Activated B cell treated with CpG ODN at 0.5 μM for 24 hours (primary cell): ENCODE measurements around the gene OR2C3. TPM values are rescaled to one million over a fixed set of nuclear protein-coding genes. Genes with fewer than 3 reads are reported as not detected.

ENCODE experiments used
- ATAC-seq: fragments of 200-7000 bp; cut with Tn5 transposase; one replicate; pipeline ENCODE4 v1.10.0; 2021; ENCODE audit warnings: low read depth, mild to moderate bottlenecking, moderate library complexity
- CTCF ChIA-PET: fragments of 350-600 bp; sonication (Branson Sonifier 250); formaldehyde crosslinking; loops from one replicate; lab custom pipeline; 2021; ENCODE audit warnings: antibody characterized with exemption; lab: Charles Lee
- POLR2A ChIA-PET: fragments of 350-600 bp; sonication (Branson Sonifier 250); formaldehyde crosslinking; loops from one replicate; lab custom pipeline; 2021; ENCODE audit warnings: antibody characterized with exemption; lab: Charles Lee
- DNase-seq: peaks from one replicate; pipeline ENCODE4 v3.0.0; 2022
- H3K27ac Mint-ChIP-seq: one replicate; pipeline ENCODE4 v1.8.0; 2020; ENCODE audit warnings: mixed read lengths
- H3K27me3 Mint-ChIP-seq: one replicate; pipeline ENCODE4 v1.8.0; 2021; ENCODE audit warnings: mixed read lengths
- H3K36me3 Mint-ChIP-seq: one replicate; pipeline ENCODE4 v1.8.0; 2021; ENCODE audit warnings: low read depth, mixed read lengths
- H3K4me1 Mint-ChIP-seq: one replicate; pipeline ENCODE4 v1.8.0; 2021; ENCODE audit warnings: mixed read lengths
- H3K4me3 Mint-ChIP-seq: one replicate; pipeline ENCODE4 v1.8.0; 2020; ENCODE audit warnings: mild to moderate bottlenecking, mixed read lengths
- H3K9me3 Mint-ChIP-seq: one replicate; pipeline ENCODE4 v1.8.0; 2020; ENCODE audit warnings: mixed read lengths
- intact Hi-C: fragments of 100-400 bp; cut with micrococcal nuclease; formaldehyde crosslinking; loops from one replicate; pipeline ENCODE4 v1.15.1; 2024
- total RNA-seq: library from RNA; stranded (reverse); gene quantifications from 2 replicates; pipeline ENCODE4 v1.2.3, GENCODE V29; 2022
- TF ChIP-seq, protein P1 (sequence below): fragments of 200-600 bp; IDR thresholded peaks from one replicate; pipeline ENCODE4 v1.8.0; 2022; ENCODE audit warnings: antibody characterized with exemption, mild to moderate bottlenecking

The OR2C3 gene
- total RNA-seq, 1 donor from 2014 or later: not detected

DNA sequence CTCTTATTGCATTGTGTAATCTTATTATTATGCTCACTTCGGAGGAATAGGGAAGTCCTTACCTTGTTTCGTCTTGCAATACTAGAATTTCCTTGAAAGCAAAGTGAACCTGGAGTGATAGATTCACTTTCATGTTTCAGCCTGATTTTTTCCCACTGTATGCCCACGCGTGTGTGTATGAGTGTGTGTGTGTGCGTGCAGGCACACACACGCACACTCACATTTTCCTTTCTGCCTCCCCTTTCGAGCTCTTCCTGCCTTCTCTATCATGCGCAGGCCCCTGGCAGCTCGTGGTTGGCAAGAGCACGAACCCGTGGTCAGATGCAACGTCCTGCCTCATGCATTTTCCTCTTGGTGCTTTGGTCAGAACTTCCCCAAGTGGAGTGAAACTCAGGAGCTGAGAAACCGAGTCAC lies 12.5 kb upstream of the OR2C3 start, which contains the start of gene GCSAML:
TSS of gene GCSAML (plus strand) at position 366 of the 414 bp plus-strand sequence. CDS start 58 bp downstream, outside the sequence.
- DNase-seq (no peak), ATAC-seq (no peak)
- no peaks in the 10 kb centered on the region for H3K9me3 Mint-ChIP-seq
- peaks cover 7% of the 10 kb centered on the region for H3K4me1 Mint-ChIP-seq
- H3K36me3 Mint-ChIP-seq: no peaks in the 10 kb centered on the region
- intact Hi-C loops: no loop called here
- ChIA-PET CTCF (no interaction called here), POLR2A (no interaction called here)
- H3K27ac Mint-ChIP-seq: no peak within 1 kb of the TSS
- H3K27me3 Mint-ChIP-seq: peaks cover 21% of the 10 kb centered on the region
- H3K4me3 Mint-ChIP-seq: no peak within 1 kb of the TSS
- TF ChIP-seq, protein P1, sequence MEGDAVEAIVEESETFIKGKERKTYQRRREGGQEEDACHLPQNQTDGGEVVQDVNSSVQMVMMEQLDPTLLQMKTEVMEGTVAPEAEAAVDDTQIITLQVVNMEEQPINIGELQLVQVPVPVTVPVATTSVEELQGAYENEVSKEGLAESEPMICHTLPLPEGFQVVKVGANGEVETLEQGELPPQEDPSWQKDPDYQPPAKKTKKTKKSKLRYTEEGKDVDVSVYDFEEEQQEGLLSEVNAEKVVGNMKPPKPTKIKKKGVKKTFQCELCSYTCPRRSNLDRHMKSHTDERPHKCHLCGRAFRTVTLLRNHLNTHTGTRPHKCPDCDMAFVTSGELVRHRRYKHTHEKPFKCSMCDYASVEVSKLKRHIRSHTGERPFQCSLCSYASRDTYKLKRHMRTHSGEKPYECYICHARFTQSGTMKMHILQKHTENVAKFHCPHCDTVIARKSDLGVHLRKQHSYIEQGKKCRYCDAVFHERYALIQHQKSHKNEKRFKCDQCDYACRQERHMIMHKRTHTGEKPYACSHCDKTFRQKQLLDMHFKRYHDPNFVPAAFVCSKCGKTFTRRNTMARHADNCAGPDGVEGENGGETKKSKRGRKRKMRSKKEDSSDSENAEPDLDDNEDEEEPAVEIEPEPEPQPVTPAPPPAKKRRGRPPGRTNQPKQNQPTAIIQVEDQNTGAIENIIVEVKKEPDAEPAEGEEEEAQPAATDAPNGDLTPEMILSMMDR: no peak

DNA sequence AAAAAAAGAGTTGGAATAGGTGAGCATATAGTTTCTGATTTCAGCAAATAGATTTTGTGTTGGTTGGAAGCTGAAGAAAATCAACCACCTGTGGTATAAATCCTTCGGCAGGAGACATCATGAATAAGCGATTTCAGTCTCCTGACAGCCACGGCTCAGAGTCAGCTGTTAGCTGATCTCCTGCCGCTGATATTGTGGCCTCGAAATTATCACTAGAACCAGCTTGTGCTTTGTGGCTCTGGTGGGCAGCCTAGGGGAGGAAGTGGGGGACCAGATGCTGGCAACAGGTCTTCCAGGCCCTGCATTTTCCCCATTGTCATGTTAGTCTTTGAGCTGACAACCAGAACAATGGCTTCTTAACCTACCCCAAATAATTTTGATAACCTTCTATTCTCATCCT lies 11.9 kb upstream of the OR2C3 start:
- Mint-ChIP-seq H3K27ac (no peak overlapping the region), H3K4me1 (peaks cover 7% of the 10 kb centered on the region), H3K27me3 (peaks cover 21% of the 10 kb centered on the region), H3K36me3 (no peaks in the 10 kb centered on the region), H3K4me3 (no peak overlapping the region), H3K9me3 (no peaks in the 10 kb centered on the region)
- DNase-seq: no peak
- CTCF ChIA-PET: no interaction called here
- POLR2A ChIA-PET: no interaction called here
- intact Hi-C loops: no loop called here
- TF ChIP-seq, protein P1: no peak
- no peak for ATAC-seq

DNA sequence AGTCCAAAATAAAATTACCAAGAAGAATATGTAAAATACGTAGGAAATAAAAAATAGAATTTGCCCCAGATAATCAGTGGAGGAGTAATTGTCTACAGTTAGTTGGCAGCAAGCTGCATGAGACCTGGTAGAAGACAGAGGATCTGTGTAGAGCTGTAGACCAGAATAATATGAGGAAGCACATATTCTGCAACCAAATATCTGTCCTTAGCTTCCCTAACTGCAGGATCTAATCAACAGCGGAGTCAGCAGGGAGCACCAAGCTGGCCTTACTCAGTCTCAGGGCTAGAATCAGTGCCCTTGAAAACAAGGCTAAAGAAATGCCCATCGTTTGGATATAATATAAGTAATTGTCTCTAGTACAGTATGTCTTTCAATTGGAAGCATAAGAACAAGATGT lies 6.6 kb upstream of the OR2C3 start:
- no peak overlapping the region for H3K27ac Mint-ChIP-seq
- H3K4me3 Mint-ChIP-seq: no peak overlapping the region
- CTCF ChIA-PET: no interaction called here
- DNase-seq (no peak), ATAC-seq (no peak)
- no peaks in the 10 kb centered on the region for H3K36me3 Mint-ChIP-seq
- POLR2A ChIA-PET: no interaction called here
- H3K9me3 Mint-ChIP-seq: no peaks in the 10 kb centered on the region
- TF ChIP-seq, protein P1: no peak
- H3K27me3 Mint-ChIP-seq: peaks cover 20% of the 10 kb centered on the region
- peaks cover 4% of the 10 kb centered on the region for H3K4me1 Mint-ChIP-seq
- intact Hi-C loops: no loop called here

DNA sequence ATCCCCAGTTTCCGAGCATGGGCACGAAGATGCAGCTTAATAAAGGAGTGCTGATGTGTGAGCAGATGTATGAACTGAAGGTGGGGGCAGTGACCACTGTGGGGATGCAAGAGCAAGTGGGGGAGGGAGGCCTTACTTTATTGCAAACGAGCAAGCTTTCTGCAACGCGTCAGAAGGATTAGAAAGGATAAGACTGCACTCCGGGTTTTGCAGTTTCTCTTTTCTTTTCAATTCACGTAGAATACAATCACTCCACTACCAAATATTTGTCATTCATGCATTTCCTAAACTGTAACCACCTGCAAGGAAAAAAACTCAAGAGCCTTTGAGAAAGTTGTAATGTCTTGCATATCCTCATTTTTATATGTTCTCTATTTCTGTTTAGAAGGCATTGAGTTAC lies 4.3 kb upstream of the OR2C3 start:
- peaks cover 4% of the 10 kb centered on the region for H3K4me1 Mint-ChIP-seq
- ATAC-seq (no peak), DNase-seq (no peak)
- H3K4me3 Mint-ChIP-seq: no peak overlapping the region
- ChIA-PET CTCF (no interaction called here), POLR2A (no interaction called here)
- H3K27ac Mint-ChIP-seq: no peak overlapping the region
- TF ChIP-seq, protein P1: no peak
- intact Hi-C loops: no loop called here
- H3K9me3 Mint-ChIP-seq: no peaks in the 10 kb centered on the region
- peaks cover 14% of the 10 kb centered on the region for H3K27me3 Mint-ChIP-seq
- H3K36me3 Mint-ChIP-seq: no peaks in the 10 kb centered on the region

DNA sequence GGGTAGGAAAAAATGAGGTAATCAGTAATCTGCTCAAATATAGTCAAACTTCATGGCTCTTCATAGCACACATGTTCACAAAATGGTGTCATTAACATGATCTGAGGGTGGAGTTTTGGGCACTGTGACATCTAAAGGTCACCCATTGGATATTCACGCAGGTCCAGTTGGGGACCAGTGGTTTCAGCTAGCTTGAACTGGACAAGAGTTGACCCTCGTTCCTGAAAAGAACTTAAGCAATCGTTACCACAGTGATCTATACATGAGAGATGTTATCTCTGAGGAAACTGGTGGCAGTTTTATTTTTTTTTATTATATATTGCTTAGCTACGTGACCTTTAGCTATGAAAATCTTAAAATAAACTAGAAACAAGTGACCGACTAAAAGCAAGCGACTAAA lies 3.0 kb upstream of the OR2C3 start:
- peaks cover 4% of the 10 kb centered on the region for H3K4me1 Mint-ChIP-seq
- H3K9me3 Mint-ChIP-seq: no peaks in the 10 kb centered on the region
- no peak for ATAC-seq
- TF ChIP-seq, protein P1: no peak
- H3K4me3 Mint-ChIP-seq: no peak overlapping the region
- CTCF ChIA-PET: no interaction called here
- POLR2A ChIA-PET: no interaction called here
- H3K27ac Mint-ChIP-seq: no peak overlapping the region
- intact Hi-C loops: no loop called here
- no peaks in the 10 kb centered on the region for H3K36me3 Mint-ChIP-seq
- no peak for DNase-seq
- peaks cover 10% of the 10 kb centered on the region for H3K27me3 Mint-ChIP-seq
